KOPT-K1 (cell line): ENCODE results near the gene PPDPF.
"Not testable (repeated sequence)": the region's sequence is repeated elsewhere in the genome, so short reads cannot be mapped to it uniquely, and the experiment has no call there.

Experiments used
- H3K27ac ChIP-seq: fragments of 200-600 bp; sonication (generic); 2 replicates; pipeline ENCODE4 v1.5.1; 2016; ENCODE audit warnings: antibody characterized with exemption, mild to moderate bottlenecking, low read depth, low read length; ENCODE audit not compliant: poor library complexity, severe bottlenecking
- H3K36me3 ChIP-seq: fragments of 200-600 bp; sonication (generic); 2 replicates; pipeline ENCODE4 v1.5.1; 2017; ENCODE audit warnings: antibody characterized with exemption, mild to moderate bottlenecking, low read length, moderate library complexity; ENCODE audit not compliant: insufficient read depth
- H3K9me3 ChIP-seq: fragments of 200-600 bp; sonication (generic); 2 replicates; pipeline ENCODE4 v1.5.1; 2017; ENCODE audit warnings: antibody characterized with exemption, low read length, mild to moderate bottlenecking; ENCODE audit not compliant: insufficient read depth, poor library complexity, severe bottlenecking

The PPDPF gene

DNA sequence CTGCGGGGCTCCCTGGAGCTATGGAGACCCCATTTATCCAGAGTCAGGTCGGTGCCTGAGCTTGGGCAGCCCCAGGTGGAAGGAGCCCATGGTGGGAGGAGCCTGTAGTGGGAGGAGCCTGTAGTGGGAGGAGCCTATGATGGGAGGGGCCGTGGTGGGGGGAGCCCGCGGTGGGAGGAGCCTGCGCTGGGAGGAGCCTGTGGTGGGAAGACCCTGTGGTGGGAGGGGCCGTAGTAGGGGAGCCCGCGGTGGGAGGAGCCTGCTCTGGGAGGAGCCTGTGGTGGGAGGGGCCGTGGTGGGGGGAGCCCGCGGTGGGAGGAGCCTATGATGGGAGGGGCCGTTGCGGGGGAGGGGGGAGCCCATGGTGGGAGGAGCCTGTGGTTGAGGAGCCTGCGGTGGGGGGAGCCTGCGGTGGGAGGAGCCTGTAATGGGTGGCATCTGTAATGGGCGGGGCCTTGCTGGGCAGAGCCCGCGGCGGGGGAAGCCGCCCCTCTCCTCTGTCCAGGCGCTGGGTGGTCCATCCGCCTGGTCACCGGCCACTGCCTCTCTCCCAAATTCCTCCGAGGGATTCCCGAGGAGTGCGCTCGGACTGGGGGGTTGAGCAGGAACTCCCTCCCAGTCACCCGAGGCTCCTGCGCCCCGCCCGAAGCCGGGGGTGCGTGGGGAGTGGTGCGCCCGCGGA lies 32.8 kb downstream of the PPDPF start:
- H3K9me3 ChIP-seq = no peaks in the 10 kb centered on the region
- H3K36me3 ChIP-seq = no peaks in the 10 kb centered on the region
- H3K27ac ChIP-seq = peak overlapping the region; percentile 37

DNA sequence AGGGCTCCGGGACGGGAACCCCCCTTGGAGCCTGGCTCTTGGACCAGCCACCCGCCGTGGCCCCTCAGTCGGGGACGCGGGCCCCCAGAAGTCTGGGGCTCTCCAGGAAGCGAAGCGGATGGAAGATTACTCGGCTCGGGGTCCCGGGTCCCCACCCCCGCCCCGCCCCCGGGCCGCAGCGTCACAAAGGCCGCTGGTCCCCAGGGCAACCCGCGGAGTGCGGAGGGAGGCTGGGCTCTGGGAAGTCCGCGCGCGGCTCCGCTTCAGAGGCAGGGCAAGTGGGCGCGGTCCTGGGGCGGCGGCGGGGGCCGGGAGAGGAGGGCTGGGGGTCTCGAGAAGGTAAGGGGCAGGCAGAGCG lies 33.3 kb downstream of the PPDPF start, which contains the start of gene FNDC11:
FNDC11 (plus strand) TSS at position 227 of the 358 bp plus-strand sequence. CDS start 1,505 bp downstream, outside the sequence.
- no peaks in the 10 kb centered on the region for H3K9me3 ChIP-seq
- peak within 1 kb of the TSS; percentile 37 for H3K27ac ChIP-seq
- no peaks in the 10 kb centered on the region for H3K36me3 ChIP-seq

DNA sequence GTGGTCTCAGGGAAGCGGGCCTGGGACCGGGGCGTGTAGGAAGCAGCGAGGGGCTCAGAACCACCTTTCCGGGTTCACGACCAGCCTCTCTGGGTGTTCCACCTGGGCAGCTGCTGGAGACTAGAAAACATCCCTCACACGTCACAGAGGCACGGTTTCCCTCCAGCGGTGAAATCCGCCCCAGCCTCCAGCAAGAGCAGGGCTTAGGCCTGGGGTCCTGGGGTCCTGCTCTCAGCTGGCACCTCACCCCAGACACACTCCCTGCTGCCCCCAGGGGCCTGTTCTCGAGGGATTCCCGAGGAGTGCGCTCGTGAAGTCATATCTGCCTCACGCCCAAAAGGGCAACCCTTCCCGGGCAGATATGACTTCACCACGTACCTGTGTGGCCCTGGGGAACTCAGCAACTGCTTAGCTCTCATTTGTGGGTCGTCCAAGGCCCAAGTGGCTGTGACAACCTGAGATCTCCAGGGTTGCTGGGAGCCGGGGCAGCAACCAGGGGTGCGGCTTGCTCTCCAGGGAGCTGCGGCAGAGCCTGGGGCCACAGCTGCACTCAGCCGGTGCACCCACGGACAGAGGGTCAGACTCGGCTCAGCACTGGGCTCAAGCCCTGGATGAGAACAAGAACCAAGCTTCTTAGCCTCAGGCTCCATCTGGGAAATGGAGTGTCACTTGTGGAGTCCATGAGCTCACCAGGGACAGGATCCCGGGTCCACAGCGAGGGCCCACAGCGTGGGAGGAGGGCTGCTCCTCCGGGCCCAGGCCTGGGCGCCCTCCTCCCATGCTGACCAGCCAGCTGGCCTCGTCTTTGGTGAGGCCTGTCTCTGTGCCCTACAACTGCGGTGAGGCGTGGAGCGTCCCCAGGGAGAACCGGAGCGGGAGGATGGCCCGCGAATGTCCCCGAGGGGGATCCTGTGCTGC lies 34.1 kb downstream of the PPDPF start:
- Histone ChIP-seq H3K27ac (no peak overlapping the region), H3K9me3 (no peaks in the 10 kb centered on the region)

DNA sequence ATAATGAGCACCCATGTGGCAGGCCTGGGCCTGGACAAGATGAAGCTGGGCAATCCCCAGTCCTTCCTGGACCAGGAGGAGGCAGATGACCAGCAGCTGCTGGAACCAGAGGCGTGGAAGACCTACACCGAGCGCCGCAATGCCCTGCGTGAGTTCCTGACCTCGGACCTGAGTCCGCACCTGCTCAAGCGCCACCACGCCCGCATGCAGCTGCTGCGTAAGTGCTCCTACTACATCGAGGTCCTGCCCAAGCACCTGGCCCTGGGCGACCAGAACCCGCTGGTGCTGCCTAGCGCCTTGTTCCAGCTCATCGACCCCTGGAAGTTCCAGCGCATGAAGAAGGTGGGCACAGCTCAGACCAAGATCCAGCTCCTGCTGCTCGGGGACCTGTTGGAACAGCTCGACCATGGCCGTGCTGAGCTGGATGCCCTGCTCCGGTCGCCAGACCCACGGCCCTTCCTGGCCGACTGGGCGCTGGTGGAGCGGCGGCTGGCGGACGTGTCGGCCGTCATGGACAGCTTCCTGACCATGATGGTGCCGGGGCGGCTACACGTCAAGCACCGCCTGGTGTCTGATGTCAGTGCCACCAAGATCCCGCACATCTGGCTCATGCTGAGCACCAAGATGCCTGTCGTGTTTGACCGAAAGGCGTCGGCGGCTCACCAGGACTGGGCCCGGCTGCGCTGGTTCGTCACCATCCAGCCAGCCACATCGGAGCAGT lies 35.3 kb downstream of the PPDPF start:
- no peaks in the 10 kb centered on the region for H3K36me3 ChIP-seq
- no peaks in the 10 kb centered on the region for H3K9me3 ChIP-seq
- no peak overlapping the region for H3K27ac ChIP-seq

More for the DNA sequence above, 34.1 kb downstream of the PPDPF start:
- H3K36me3 ChIP-seq = no peaks in the 10 kb centered on the region

DNA sequence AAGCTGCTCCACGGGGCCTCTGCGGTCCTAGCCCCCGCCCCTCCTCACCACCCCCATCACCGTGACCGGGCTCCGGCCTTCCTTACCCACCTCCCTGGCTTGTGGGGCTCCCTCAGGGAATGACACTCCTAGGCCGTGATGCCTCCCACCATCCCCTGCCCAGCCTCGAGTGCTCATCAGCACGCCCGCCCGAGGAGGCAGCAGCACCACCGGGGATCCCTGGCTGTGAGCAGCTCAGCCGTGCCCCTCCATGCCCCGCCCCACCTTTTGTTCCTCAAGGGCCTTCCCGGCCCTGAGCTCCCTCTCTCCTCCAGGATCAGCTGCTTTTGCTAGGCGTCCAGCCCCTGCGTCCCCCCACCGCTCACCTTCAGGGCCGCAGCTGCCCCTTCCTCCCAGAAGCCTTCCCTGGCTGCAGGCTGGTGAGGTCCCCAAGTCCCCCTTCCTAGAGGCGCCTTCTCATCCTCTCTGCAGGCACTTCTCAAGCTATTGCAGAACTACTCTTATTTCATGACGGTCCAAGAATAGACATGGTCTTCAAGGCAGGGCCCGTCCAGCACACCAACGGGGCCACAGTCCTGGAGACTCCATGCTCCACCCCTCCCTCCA lies 36.4 kb downstream of the PPDPF start:
- Histone ChIP-seq H3K9me3 (no peaks in the 10 kb centered on the region), H3K36me3 (no peaks in the 10 kb centered on the region), H3K27ac (no peak overlapping the region)

DNA sequence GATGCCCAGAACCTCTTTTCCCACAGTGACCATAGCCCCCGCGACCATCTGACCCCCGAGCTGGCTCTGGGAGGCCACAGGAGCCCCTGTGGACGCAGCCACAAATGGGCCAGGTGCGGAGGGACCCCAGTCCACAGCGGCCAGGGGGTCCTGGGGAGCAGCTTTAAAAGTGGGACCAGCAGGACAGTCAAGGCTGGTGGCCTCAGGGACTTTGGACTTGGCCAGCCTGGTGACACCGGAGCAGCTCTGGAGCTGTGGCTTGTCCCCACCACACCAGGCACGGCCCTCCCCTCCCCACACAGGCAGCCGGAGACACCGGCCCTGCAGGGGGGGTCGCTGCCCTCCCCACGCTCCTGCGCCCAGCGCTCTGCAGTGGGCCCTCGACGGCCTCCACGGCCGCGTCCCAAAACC lies 36.9 kb downstream of the PPDPF start:
- Histone ChIP-seq H3K27ac (no peak overlapping the region), H3K36me3 (no peaks in the 10 kb centered on the region), H3K9me3 (no peaks in the 10 kb centered on the region)

DNA sequence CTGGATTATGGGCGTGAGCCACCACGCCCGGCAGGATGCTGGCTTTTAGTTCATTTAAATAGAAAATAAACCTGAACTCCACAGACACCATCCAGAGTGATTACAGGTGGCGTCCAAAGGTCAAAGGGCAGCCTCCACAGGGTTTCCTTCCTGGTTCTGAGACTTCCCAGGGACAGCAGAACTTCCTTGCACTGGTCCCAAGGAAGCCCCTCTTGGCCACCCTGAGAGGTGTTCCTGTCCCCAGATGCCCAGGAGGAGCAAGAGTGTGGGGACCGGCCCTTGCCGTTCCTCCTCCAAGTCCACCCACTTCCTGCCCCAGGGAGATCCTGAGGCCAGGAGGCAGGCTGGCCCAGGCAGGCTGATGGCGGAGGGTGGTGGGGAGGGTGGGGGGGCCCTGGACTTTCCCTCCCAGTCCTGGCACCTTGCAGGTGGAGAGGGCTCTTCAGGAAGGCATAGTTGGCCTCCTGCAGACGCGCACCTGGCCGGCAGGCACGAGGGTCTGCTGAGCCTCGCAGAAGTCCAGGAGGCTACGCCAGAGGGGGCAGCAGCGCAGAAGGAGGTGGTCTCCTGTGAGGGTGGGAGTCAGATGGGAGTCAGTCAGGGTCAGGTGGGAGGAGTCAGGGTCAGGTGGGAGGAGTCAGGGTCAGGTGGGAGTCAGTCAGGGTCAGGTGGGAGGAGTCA lies 38.4 kb downstream of the PPDPF start:
- H3K27ac ChIP-seq = no peak overlapping the region
- no peaks in the 10 kb centered on the region for H3K9me3 ChIP-seq
- no peaks in the 10 kb centered on the region for H3K36me3 ChIP-seq

DNA sequence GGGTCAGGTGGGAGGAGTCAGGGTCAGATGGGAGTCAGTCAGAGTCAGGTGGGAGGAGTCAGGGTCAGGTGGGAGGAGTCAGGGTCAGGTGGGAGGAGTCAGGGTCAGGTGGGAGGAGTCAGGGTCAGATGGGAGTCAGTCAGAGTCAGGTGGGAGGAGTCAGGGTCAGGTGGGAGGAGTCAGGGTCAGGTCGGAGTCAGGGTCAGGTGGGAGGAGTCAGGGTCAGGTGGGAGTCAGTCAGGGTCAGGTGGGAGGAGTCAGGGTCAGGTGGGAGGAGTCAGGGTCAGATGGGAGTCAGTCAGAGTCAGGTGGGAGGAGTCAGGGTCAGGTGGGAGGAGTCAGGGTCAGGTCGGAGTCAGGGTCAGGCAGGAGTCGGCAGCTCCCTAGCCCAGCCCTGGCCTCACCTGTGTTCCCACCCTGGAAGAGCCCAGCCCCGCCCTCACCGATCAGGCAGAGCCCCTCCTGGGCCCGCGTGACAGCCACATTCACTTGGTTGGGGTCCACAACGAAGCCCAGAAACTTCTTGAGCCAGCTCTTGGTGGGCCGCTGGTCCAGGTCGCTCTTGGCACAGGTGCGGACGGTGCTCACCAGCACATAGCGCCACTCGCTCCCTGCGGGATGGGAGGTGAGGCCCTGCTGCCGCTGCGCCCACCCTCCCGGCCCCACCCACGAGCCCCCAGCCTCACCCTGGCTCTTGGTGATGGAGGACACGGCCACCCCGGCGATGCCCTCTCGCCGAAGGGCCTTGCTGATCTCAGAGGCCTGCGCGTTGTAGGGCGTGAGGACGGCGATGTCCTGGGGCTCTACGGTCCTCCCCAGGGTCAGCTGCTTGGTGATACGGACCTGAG lies 39.1 kb downstream of the PPDPF start:
- not testable (repeated sequence) for H3K9me3 ChIP-seq, H3K27ac ChIP-seq, H3K36me3 ChIP-seq

DNA sequence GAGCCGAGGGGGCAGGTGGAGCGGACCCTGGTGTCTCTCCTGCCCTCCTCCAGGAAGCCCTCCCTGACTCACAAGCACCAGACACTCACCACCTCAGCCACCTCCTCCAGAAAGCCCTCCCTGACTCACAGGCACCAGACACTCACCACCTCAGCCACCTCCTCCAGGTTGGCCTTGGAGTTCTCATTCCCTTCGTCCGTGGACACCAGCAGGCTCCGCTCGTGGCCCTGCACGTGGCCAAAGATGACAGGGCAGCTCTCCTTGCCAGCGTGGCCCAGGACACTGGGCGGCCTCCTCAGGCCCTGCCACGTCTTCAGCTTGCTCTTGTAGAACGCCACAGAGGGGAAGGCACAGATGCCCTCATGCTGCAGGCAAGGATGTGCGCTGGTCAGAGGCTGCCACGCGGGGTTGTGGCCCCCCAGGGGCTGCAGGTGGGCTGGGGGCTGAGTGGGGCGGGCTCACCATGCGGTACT lies 39.8 kb downstream of the PPDPF start:
- H3K27ac ChIP-seq = no peak overlapping the region
- H3K9me3 ChIP-seq = no peaks in the 10 kb centered on the region
- no peaks in the 10 kb centered on the region for H3K36me3 ChIP-seq

DNA sequence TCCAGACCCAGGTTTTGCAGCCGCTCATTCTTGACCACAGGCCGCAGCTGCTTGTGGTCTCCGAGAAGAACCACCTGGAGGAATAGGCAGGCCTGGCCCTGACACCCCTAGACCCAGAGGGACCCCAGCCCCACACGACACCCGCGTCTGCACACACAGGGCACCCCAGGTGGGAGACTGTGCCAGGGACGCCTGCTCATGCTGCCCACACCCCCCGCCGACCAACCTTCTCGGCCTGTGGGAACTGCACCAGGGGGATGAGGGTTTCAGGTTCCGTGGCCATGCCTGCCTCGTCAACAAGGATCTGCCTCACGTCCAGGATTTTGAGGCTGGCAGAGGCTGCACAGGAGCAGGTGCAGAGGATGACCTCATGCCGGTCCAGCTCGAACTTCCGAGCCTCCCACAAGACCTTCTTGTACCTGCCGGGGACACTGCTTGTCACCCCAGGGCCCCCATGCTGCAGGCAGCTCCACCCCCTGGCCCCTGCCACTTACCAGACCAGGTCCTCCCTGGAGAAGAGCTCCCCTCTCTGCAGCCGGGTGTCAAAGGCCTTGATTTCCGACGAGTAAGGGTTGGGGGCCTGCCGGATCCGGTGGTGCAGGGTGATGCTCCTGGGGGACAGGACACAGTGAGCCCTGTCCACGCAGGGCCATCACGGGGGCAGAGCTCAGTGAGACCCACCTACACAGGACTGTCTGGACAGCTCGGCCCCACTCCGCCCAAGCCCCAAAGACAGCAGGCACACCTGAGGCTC lies 40.5 kb downstream of the PPDPF start:
- no peaks in the 10 kb centered on the region for H3K36me3 ChIP-seq
- no peaks in the 10 kb centered on the region for H3K9me3 ChIP-seq
- H3K27ac ChIP-seq = no peak overlapping the region

DNA sequence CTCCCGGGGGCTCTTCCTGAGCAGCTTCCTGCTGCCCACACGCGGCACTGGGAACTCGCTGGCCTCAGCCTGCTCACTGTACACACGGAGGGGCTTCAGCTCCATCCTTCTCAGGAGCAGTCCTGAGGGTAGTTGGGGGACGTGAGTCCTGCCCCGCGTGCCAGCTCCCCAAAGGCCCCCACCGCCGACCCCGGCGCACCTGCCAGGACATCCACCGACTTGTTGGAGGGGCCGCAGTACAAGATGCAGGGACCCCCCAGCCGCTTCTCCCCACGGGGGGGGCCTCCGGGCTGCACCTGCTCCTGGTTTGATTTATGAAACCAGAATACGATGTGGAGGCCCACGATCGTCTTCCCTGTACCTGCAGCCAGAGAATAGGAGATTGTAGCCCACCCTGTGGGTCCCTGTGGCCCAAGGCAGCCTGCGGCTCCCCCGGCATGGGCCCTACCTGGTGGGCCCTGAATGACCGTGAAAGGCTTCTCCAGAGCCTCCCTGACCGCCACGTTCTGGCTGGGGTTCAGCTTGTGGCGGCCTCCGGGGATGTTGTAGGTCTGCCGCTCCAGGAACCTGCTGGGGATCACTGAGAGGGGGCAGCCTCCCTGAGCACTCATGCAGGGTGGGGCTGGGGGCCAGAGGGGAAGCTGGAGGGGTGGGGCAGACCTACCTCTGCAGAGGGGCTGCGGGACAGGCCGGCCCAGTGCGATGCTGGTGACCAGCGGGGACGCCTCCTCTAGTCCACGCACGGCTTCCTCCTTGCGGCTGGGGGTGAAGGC lies 41.2 kb downstream of the PPDPF start:
- H3K36me3 ChIP-seq = no peaks in the 10 kb centered on the region
- H3K9me3 ChIP-seq = no peaks in the 10 kb centered on the region
- no peak overlapping the region for H3K27ac ChIP-seq

DNA sequence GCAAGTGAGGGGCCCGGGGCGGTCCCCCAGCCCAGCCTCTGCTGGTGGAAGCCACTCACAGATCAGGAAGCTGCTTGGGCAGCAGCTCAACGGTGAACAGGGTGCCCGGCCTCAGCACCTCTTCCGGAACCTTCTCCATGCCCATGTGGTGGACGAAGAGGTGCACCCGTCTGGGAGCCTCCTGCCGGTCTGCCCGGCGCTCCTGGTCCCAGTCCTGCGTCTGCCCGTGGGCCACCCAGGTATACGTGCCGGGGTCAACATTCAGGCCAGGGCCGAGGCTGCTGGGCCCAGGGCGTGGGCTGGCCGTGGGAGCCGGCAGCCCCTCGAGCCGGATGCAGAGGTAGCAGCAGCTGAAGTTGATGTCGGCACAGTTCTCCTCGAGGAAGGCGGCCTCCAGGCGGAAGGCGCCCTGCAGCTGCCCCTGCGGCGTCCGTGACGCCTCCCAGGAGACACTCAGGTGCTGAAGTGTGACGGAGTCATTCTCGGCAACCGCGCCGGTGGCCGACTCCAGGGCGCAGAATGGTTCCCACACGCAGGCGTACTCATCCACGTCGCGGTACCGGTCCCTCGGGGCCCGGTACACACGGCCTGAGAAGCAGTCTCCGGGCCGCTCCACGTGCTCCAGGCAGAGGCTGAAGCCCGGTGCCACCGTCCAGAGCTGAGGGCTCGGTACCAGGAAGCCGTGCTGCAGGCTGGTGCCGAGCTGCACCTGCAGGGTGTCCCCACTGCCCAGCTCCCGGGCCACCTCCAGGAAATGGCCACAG lies 42.1 kb downstream of the PPDPF start:
- Histone ChIP-seq H3K27ac (no peak overlapping the region), H3K36me3 (no peaks in the 10 kb centered on the region), H3K9me3 (no peaks in the 10 kb centered on the region)
